ENCODE measurements around the gene CDH4.
"Not testable (repeated sequence)": the region's sequence is repeated elsewhere in the genome, so short reads cannot be mapped to it uniquely, and the experiment has no call there.

CDH4 gene

GRCh38 chr20:61854538-61854937, 602.5 kb downstream of the CDH4 start:
- H3K36me3 ChIP-seq (ENCODE audit: control insufficient read depth in 2 of 2, insufficient read depth in 1 of 2, low read length in 2 of 2); H3K27ac ChIP-seq (ENCODE audit: extremely low read depth, low read depth, low read length); H3K4me3 ChIP-seq (ENCODE audit: low read depth, low read length); H3K9me3 ChIP-seq (ENCODE audit: control insufficient read depth, insufficient read depth, low read depth, low read length); CTCF ChIA-PET; POLR2A ChIA-PET; H3K4me1 ChIP-seq (ENCODE audit: control insufficient read depth, insufficient read depth, low read length): not testable (repeated sequence)
- peak; percentile 78; the same call in 1 of the 2 replicates for TF ChIP-seq ZNF18 (tag by site-specific recombination; IDR thresholded peaks at IDR 0.05)

DNA sequence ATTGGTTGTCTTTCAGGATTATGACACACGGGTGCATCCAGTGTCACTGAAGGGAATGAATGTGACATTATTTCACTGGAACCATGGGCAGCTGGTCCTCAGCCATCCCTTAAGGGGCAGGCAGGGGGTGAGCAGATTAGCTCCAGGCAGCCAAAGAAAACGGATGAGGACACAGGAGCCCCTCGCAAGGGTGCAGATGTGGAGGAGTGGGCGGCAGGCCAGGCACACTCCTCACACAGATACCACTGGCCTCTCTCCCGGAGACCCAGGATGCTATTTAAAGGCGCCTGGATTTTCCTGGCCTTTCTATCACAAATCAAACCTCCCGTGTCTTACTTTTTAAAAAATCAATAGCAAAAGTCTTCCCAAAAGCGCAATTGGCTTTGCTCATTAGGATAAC, 603.2 kb downstream of the CDH4 start:
- CTCF ChIA-PET = no interaction called here
- TF ChIP-seq, protein P1, sequence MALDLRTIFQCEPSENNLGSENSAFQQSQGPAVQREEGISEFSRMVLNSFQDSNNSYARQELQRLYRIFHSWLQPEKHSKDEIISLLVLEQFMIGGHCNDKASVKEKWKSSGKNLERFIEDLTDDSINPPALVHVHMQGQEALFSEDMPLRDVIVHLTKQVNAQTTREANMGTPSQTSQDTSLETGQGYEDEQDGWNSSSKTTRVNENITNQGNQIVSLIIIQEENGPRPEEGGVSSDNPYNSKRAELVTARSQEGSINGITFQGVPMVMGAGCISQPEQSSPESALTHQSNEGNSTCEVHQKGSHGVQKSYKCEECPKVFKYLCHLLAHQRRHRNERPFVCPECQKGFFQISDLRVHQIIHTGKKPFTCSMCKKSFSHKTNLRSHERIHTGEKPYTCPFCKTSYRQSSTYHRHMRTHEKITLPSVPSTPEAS (tag by site-specific recombination; IDR thresholded peaks at IDR 0.05) = no peak
- TF ChIP-seq ZNF785 (tag by site-specific recombination; IDR thresholded peaks at IDR 0.05) (no peak), ZNF266 (tag by site-specific recombination; IDR thresholded peaks at IDR 0.05; ENCODE audit: low read depth) (no peak), GLIS1 (tag by site-specific recombination; IDR thresholded peaks at IDR 0.05) (0 out of 2 replicates have a peak, but pooled peaks have one; percentile 6), PATZ1 (tag by site-specific recombination; IDR thresholded peaks at IDR 0.05) (no peak), ZNF629 (tag by site-specific recombination; IDR thresholded peaks at IDR 0.05) (no peak)
- no peaks in the 10 kb centered on the region for H3K36me3 ChIP-seq (ENCODE audit: control insufficient read depth in 2 of 2, insufficient read depth in 1 of 2, low read length in 2 of 2)
- no peaks in the 10 kb centered on the region for H3K9me3 ChIP-seq (ENCODE audit: control insufficient read depth, insufficient read depth, low read depth, low read length)
- H3K27ac ChIP-seq (ENCODE audit: extremely low read depth, low read depth, low read length) = no peak overlapping the region
- H3K4me3 ChIP-seq (ENCODE audit: low read depth, low read length) = no peak overlapping the region
- no peaks in the 10 kb centered on the region for H3K4me1 ChIP-seq (ENCODE audit: control insufficient read depth, insufficient read depth, low read length)
- POLR2A ChIA-PET = no interaction called here

DNA sequence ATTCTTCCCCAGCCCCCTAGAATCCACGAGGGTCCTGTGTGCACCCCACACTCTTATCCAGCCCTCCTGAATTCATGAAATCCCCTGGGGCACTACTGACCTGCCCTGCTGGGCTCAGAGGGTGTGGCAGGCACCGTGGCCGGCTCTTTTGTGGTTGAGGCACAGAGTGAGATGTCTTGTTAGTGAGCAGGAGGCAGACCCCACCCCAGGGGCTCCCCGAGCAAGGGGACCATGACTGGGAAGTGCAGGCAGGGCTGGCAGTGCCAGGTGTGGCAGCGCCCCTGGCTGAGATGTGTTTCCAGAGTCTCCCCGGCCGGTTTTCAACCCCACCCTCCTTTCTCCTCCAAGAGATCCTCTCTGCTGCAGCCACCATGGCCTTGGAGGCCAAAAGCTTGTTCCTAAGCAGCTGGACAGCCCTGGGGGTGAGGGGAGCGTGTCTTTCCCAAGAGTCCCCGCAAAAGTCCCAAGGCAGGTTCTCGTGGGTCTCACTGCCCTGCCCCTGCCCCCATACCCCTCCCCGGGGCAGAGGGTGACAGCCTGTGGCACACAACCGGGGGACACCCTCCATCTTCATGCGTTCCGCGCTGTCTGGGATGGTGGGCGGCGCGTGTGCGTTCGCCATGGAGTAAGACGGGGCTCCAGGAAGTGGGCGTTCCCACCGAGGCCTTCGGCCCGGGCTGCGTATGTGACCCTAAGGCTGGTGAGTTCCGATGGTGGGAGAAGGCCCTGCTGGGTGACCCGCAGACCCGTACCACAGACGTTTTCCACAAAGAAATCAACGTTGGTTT, 604.8 kb downstream of the CDH4 start:
- ChIA-PET CTCF (no interaction called here), POLR2A (no interaction called here)
- H3K36me3 ChIP-seq (ENCODE audit: control insufficient read depth in 2 of 2, insufficient read depth in 1 of 2, low read length in 2 of 2) = no peaks in the 10 kb centered on the region
- H3K4me3 ChIP-seq (ENCODE audit: low read depth, low read length) = no peak overlapping the region
- H3K9me3 ChIP-seq (ENCODE audit: control insufficient read depth, insufficient read depth, low read depth, low read length) = no peaks in the 10 kb centered on the region
- no peaks in the 10 kb centered on the region for H3K4me1 ChIP-seq (ENCODE audit: control insufficient read depth, insufficient read depth, low read length)
- H3K27ac ChIP-seq (ENCODE audit: extremely low read depth, low read depth, low read length) = no peak overlapping the region
- TF ChIP-seq ZNF792 (tag by site-specific recombination; IDR thresholded peaks at IDR 0.05) (no peak), KLF16 (tag by site-specific recombination; IDR thresholded peaks at IDR 0.05) (no peak), ZNF311 (tag by site-specific recombination; IDR thresholded peaks at IDR 0.05; ENCODE audit: borderline replicate concordance) (no peak), ZNF747 (tag by site-specific recombination; IDR thresholded peaks at IDR 0.05) (no peak), ZNF629 (tag by site-specific recombination; IDR thresholded peaks at IDR 0.05) (no peak), ZNF521 (tag by site-specific recombination; IDR thresholded peaks at IDR 0.05) (no peak), ZNF175 (tag by site-specific recombination; IDR thresholded peaks at IDR 0.05) (no peak), ZNF202 (tag by site-specific recombination; IDR thresholded peaks at IDR 0.05; ENCODE audit: borderline replicate concordance) (no peak), ZNF639 (tag by site-specific recombination; IDR thresholded peaks at IDR 0.05) (no peak)
- TF ChIP-seq, protein P2, sequence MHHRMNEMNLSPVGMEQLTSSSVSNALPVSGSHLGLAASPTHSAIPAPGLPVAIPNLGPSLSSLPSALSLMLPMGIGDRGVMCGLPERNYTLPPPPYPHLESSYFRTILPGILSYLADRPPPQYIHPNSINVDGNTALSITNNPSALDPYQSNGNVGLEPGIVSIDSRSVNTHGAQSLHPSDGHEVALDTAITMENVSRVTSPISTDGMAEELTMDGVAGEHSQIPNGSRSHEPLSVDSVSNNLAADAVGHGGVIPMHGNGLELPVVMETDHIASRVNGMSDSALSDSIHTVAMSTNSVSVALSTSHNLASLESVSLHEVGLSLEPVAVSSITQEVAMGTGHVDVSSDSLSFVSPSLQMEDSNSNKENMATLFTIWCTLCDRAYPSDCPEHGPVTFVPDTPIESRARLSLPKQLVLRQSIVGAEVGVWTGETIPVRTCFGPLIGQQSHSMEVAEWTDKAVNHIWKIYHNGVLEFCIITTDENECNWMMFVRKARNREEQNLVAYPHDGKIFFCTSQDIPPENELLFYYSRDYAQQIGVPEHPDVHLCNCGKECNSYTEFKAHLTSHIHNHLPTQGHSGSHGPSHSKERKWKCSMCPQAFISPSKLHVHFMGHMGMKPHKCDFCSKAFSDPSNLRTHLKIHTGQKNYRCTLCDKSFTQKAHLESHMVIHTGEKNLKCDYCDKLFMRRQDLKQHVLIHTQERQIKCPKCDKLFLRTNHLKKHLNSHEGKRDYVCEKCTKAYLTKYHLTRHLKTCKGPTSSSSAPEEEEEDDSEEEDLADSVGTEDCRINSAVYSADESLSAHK (tag by site-specific recombination; IDR thresholded peaks at IDR 0.05) = no peak
- TF ChIP-seq, protein P3, sequence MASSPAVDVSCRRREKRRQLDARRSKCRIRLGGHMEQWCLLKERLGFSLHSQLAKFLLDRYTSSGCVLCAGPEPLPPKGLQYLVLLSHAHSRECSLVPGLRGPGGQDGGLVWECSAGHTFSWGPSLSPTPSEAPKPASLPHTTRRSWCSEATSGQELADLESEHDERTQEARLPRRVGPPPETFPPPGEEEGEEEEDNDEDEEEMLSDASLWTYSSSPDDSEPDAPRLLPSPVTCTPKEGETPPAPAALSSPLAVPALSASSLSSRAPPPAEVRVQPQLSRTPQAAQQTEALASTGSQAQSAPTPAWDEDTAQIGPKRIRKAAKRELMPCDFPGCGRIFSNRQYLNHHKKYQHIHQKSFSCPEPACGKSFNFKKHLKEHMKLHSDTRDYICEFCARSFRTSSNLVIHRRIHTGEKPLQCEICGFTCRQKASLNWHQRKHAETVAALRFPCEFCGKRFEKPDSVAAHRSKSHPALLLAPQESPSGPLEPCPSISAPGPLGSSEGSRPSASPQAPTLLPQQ (tag by site-specific recombination; IDR thresholded peaks at IDR 0.05) = no peak
